Measurements from ENCODE around the gene RAD9A.

RAD9A gene

GRCh38 chr11:67387069-67387468, 4.7 kb upstream of the RAD9A start:
- no peak for TF ChIP-seq CTCF (IDR thresholded peaks at IDR 0.05; ENCODE audit: insufficient read depth, missing control alignments)
- DNase-seq (ENCODE audit: insufficient read length, low spot score) (no peak), FAIRE-seq (no peak)

- DNase-seq (ENCODE audit: insufficient read length, low spot score) (no peak), FAIRE-seq (no peak)
- TF ChIP-seq CTCF (IDR thresholded peaks at IDR 0.05; ENCODE audit: insufficient read depth, missing control alignments) = no peak
Measured at GRCh38 chr11:67387518-67387917, 4.3 kb upstream of the RAD9A start.

- FAIRE-seq = no peak
- TF ChIP-seq CTCF (IDR thresholded peaks at IDR 0.05; ENCODE audit: insufficient read depth, missing control alignments) = peak; percentile 54
- DNase-seq (ENCODE audit: insufficient read length, low spot score) = no peak
Measured at GRCh38 chr11:67389477-67389876, 2.3 kb upstream of the RAD9A start.

GRCh38 chr11:67390947-67391303, 861 bp upstream of the RAD9A start:
- no peak for TF ChIP-seq CTCF (IDR thresholded peaks at IDR 0.05; ENCODE audit: insufficient read depth, missing control alignments)
- DNase-seq (ENCODE audit: insufficient read length, low spot score) (no peak), FAIRE-seq (no peak)

GRCh38 chr11:67392183-67392715, 463 bp downstream of the RAD9A start:
- DNase-seq (ENCODE audit: insufficient read length, low spot score) = no peak
- no peak for FAIRE-seq
- no peak for TF ChIP-seq CTCF (IDR thresholded peaks at IDR 0.05; ENCODE audit: insufficient read depth, missing control alignments)

GRCh38 chr11:67393437-67393836, 1.7 kb downstream of the RAD9A start:
- DNase-seq (ENCODE audit: insufficient read length, low spot score) (no peak), FAIRE-seq (no peak)
- no peak for TF ChIP-seq CTCF (IDR thresholded peaks at IDR 0.05; ENCODE audit: insufficient read depth, missing control alignments)

GRCh38 chr11:67393990-67394389, 2.2 kb downstream of the RAD9A start:
- no peak for FAIRE-seq
- DNase-seq (ENCODE audit: insufficient read length, low spot score) = no peak
- no peak for TF ChIP-seq CTCF (IDR thresholded peaks at IDR 0.05; ENCODE audit: insufficient read depth, missing control alignments)
